K562 (cell line): ENCODE measurements around the gene PCSK2.

Experiments
- CBX2 ChIP-seq: fragments of 200-600 bp; sonication (generic); IDR thresholded peaks from one replicate; pipeline ENCODE4 v1.6.1; 2012; ENCODE audit warnings: mild to moderate bottlenecking, low read length, inconsistent platforms; ENCODE audit not compliant: insufficient read depth, poor library complexity, severe bottlenecking
- CREB1 ChIP-seq, 2 experiments: sonication (generic) in 1 of 2; formaldehyde crosslinking in 1 of 2; IDR thresholded peaks; 2 replicates each; pipeline versions ENCODE4 v1.6.1 to v1.8.0; 2012 to 2022; ENCODE audit warnings: inconsistent platforms in 1 of 2, mild to moderate bottlenecking in 1 of 2, missing genetic modification reagents in 1 of 2, moderate library complexity in 1 of 2
- EHMT2 ChIP-seq: fragments of 450-650 bp; IDR thresholded peaks from 2 replicates; pipeline ENCODE4 v1.6.1; 2018; ENCODE audit warnings: antibody characterized with exemption
- NFIC ChIP-seq: fragments of 450-650 bp; IDR thresholded peaks from 2 replicates; pipeline ENCODE4 v1.6.1; 2017; ENCODE audit warnings: mild to moderate bottlenecking, inconsistent platforms
- PTTG1 ChIP-seq: fragments of 450-650 bp; IDR thresholded peaks from 2 replicates; pipeline ENCODE4 v1.6.1; 2016; ENCODE audit warnings: low read depth, mild to moderate bottlenecking, missing genetic modification characterization, missing compliant biosample characterization
- REST ChIP-seq, 2 experiments: fragments of 450-650 bp; formaldehyde crosslinking in 1 of 2; IDR thresholded peaks; 2 replicates each; pipeline versions ENCODE4 v1.4.0 to v1.6.1; 2014 to 2020; ENCODE audit warnings: mild to moderate bottlenecking in 2 of 2, borderline replicate concordance in 1 of 2, low read depth in 1 of 2
- U2AF2 ChIP-seq: fragments of 200-400 bp; formaldehyde crosslinking; optimal IDR thresholded peaks from 2 replicates; pipeline ENCODE3; 2017; ENCODE audit warnings: low read depth, mild to moderate bottlenecking, low read length
- ZNF143 ChIP-seq: sonication (generic); formaldehyde crosslinking; IDR thresholded peaks from 2 replicates; pipeline ENCODE4 v1.9.0; 2022; ENCODE audit warnings: mild to moderate bottlenecking, missing genetic modification reagents
- ZNF274 ChIP-seq: IDR thresholded peaks from 2 replicates; pipeline ENCODE4 v1.6.1; 2011; ENCODE audit warnings: low read depth, mild to moderate bottlenecking, low read length, moderate library complexity, borderline replicate concordance
- ZNF592 ChIP-seq: fragments of 450-650 bp; IDR thresholded peaks from 2 replicates; pipeline ENCODE4 v1.6.1; 2017; ENCODE audit warnings: antibody characterized with exemption, mild to moderate bottlenecking
- TF ChIP-seq, protein P1 (sequence below), 3 experiments: IDR thresholded peaks in 2 of 3; conservative IDR thresholded peaks in 1 of 3; 2 replicates each; pipeline ENCODE4 v1.5.1; 2011 to 2012; ENCODE audit warnings: low read length in 3 of 3, mild to moderate bottlenecking in 3 of 3, control low read depth in 2 of 3, improper control_type of control experiment in 1 of 3, inconsistent platforms in 1 of 3, low read depth in 1 of 3, mixed read lengths in 1 of 3, moderate library complexity in 1 of 3; ENCODE audit not compliant: insufficient read depth in 2 of 3
- TF ChIP-seq, protein P2 (sequence below): sonication (generic); formaldehyde crosslinking; IDR thresholded peaks from 2 replicates; pipeline ENCODE4 v1.8.1; 2022; ENCODE audit warnings: missing genetic modification reagents

DNA sequence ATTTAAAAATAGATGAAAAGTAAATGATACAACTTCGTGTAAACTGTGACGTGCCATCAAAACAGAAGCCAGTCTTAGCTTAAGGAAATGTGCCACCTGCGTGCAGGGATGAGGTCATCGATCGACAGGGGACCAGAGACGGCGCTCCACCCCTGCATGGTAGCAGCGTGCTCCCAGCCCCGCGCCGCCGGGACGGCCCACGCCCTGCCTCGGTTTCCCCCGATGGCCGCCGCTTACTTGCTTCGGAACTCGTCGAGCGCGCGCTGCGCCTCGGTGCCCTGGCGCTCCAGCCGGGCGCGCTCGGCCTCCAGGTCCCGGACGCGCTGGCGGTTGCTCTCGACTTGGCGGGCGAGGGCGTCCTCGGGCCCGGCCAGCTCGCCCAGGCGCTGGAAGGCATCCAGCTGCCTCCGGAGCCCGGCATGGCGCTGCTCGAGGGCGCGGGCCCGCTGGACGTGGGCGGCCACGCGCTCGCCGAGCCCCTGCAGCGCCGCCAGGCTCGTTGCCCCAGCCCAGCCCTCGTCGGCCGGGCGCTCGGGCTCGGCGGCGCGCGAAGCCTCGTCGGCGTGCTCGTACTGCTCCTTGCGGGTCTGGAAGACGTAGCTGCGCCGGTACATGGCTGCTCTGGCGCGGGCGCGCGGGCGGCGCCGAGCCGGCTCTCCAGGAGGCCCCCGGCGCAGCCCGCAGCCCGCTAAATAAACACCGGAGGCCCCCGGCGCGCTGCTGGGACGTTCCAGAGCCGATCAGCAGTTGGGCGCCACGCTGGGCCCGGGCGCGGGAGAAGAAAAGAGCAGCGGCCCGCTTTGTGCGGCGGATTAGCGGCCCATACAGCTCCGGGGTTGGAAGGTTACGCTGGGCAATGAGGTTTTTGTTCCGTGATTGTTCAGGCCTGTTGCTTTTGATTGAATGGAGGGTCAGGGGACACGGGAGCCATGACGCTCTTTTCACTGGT is 304.1 kb downstream of the PCSK2 start, which contains the start of gene BFSP1:
- TF ChIP-seq U2AF2 = no peak
- TF ChIP-seq CREB1 (IDR thresholded peaks at IDR 0.05) = no peak
- TF ChIP-seq CREB1 (CRISPR knock-in tag; IDR thresholded peaks at IDR 0.05) = no peak
- TF ChIP-seq, protein P1, sequence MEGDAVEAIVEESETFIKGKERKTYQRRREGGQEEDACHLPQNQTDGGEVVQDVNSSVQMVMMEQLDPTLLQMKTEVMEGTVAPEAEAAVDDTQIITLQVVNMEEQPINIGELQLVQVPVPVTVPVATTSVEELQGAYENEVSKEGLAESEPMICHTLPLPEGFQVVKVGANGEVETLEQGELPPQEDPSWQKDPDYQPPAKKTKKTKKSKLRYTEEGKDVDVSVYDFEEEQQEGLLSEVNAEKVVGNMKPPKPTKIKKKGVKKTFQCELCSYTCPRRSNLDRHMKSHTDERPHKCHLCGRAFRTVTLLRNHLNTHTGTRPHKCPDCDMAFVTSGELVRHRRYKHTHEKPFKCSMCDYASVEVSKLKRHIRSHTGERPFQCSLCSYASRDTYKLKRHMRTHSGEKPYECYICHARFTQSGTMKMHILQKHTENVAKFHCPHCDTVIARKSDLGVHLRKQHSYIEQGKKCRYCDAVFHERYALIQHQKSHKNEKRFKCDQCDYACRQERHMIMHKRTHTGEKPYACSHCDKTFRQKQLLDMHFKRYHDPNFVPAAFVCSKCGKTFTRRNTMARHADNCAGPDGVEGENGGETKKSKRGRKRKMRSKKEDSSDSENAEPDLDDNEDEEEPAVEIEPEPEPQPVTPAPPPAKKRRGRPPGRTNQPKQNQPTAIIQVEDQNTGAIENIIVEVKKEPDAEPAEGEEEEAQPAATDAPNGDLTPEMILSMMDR (IDR thresholded peaks at IDR 0.05 in 2 of 3, conservative IDR thresholded peaks at IDR 0.05 in 1 of 3; ENCODE audit: insufficient read depth in 2 of 3, low read depth in 1 of 3, low read length in 3 of 3) = no peak
- no peak for TF ChIP-seq EHMT2
- TF ChIP-seq, protein P2, sequence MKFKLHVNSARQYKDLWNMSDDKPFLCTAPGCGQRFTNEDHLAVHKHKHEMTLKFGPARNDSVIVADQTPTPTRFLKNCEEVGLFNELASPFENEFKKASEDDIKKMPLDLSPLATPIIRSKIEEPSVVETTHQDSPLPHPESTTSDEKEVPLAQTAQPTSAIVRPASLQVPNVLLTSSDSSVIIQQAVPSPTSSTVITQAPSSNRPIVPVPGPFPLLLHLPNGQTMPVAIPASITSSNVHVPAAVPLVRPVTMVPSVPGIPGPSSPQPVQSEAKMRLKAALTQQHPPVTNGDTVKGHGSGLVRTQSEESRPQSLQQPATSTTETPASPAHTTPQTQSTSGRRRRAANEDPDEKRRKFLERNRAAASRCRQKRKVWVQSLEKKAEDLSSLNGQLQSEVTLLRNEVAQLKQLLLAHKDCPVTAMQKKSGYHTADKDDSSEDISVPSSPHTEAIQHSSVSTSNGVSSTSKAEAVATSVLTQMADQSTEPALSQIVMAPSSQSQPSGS (CRISPR knock-in tag) = no peak
- no peak for TF ChIP-seq ZNF592
- TF ChIP-seq NFIC = no peak
- TF ChIP-seq ZNF143 (CRISPR knock-in tag) = no peak
- no peak for TF ChIP-seq REST (IDR thresholded peaks at IDR 0.05; ENCODE audit: borderline replicate concordance)
- no peak for TF ChIP-seq REST (CRISPR knock-in tag; IDR thresholded peaks at IDR 0.05; ENCODE audit: low read depth)
- no peak for TF ChIP-seq ZNF274
- no peak for TF ChIP-seq CBX2
- no peak for TF ChIP-seq PTTG1
